Measurements from ENCODE around the gene C16orf89.
A peak's percentile ranks its signal among the peaks of the same experiment; 100 is the strongest.

C16orf89 gene

DNA sequence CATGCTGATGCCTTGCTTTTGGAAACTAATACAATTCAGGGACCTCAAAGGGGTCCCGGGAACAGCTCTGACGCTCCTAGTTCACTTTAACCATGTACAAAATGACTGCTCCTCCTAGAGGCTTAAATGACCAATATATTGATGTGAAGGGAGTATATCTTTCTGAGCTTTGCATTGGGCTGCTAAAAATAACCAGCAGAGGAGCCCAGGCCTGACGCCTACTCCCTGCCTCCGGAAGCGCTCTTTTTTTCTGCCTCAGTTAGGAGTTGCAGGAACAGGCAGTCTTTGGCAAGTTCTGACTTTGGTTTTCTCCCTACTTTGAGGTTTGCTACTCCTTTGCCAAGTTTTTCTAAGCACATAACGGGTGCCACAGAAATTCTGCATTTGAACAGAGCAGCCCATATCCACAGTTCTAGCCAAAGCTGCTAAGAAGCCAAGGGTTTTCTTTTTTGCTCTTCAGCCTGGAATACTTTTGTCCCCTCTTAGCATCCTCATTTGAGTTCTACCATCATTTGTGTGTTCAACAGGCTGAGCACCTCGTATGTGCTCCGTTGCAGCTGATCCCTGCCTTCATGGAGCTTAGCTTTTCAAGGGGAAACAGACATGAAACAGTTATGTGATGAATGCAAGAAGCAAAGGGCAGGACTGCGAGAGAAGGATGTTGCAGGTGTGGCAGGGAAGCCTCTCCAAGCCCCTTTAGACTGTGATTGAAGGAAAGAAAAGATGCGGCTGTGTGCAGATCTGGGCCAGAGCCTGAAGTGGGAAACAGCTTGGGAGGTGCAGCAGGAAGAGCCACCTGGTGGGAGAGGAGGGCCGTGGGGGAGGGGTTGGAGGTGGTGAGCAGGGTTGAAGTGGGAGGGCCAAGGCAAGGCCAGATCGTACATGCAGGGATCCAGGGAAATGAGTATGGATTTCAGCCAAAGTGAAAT lies 29.3 kb downstream of the C16orf89 start:
- intact Hi-C loops (cut with micrococcal nuclease), result no loop called here
- Mint-ChIP-seq H3K36me3 (ENCODE audit: low read depth) (peaks cover 19% of the 10 kb centered on the region), H3K4me3 (no peak overlapping the region), H3K27me3 (peaks cover 19% of the 10 kb centered on the region), H3K27ac (no peak overlapping the region), H3K9me3 (no peaks in the 10 kb centered on the region), H3K4me1 (ENCODE audit: low read depth) (peaks cover 47% of the 10 kb centered on the region)

DNA sequence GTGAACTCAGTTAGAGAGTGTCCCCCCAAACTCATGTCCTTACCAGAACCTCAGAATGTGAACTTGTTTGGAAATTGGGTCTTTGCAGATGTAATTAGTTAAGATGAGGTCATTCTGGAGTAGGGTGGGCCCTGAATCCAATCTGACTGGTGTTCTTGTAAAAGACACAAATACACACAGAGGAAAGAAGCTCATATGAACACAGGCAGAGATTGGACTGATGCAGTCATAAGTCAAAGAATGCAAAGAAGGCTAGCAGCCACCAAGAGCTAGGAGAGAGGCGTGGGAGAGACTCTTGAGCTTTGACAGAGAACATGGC lies 29.9 kb downstream of the C16orf89 start:
- H3K27ac Mint-ChIP-seq, result no peak overlapping the region
- H3K27me3 Mint-ChIP-seq, result peaks cover 12% of the 10 kb centered on the region
- intact Hi-C loops (cut with micrococcal nuclease), result no loop called here

DNA sequence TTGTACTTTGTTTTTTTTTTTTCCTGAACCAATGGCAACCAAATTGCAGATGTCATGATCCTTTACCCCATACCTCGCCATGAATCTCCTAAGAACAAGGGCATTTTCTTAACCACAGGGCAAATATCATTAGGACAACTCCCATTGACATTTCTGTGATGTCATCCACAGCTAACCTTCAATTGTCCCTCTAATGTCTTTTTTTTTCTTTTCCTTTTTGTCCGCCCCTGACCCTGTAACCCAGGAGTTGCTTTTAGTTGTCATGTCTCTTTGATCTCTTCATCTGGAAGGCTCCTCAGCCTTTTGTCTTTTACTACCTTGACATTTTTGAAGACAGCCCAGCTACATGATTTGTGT lies 31.6 kb downstream of the C16orf89 start:
- Mint-ChIP-seq H3K4me1 (ENCODE audit: low read depth) (peaks cover 70% of the 10 kb centered on the region), H3K36me3 (ENCODE audit: low read depth) (peaks cover 42% of the 10 kb centered on the region), H3K27ac (peak overlapping the region; percentile 82), H3K27me3 (peaks cover 3% of the 10 kb centered on the region), H3K4me3 (peak overlapping the region; percentile 85), H3K9me3 (no peaks in the 10 kb centered on the region)
- intact Hi-C loops (cut with micrococcal nuclease), result no loop called here

More for the DNA sequence above, 29.9 kb downstream of the C16orf89 start:
- Mint-ChIP-seq H3K36me3 (ENCODE audit: low read depth) (peaks cover 25% of the 10 kb centered on the region), H3K4me1 (ENCODE audit: low read depth) (peaks cover 53% of the 10 kb centered on the region), H3K9me3 (no peaks in the 10 kb centered on the region), H3K4me3 (no peak overlapping the region)

DNA sequence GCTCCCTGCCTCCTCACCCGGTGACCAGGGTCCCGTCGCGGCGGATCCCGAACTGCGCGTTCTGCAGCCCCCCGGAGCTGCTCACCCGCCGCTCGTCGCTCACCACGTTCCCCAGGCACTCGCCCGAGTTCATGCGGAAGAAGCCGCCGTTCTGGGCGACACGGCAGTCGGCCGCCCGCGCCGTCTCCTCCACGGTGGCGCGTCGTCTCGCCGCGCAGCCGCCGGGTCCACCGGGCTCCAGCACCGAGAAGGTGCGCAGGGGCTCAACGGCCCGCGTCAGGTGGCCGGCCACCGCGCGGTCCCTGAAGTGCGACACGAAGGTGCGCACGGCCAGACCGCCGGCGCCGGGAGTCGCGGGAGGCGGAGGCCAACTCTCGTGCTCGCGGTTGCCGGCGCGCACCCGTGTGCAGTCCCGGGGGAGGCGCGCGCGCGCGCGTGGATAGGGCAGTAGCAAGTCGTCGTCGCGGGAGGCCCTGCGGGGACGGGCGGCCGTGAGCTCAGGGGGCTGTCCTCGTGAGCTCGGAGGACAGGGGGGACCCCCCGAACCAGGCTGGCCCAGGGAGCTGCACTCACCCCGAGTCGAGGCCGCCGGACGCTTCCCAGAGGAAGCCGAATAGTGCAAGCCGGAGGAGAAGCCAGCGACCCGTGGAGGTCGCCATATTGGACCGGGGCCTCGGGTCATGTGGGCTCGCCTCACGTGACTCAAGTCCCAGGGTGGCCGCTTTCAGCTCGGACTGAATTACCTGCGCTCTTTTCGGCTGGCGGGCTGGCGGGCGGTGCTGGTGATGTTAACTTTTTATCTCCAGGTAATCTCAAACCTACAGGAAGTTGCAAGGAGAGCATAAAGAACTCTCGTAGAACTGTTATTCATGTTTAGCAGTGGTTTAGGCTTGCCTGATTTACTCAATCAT lies 32.2 kb downstream of the C16orf89 start, which contains the start of gene NAGPA:
NAGPA (minus strand) TSS at position 680 of the 911 bp plus-strand sequence; CDS start at position 659, 21 bp downstream.
- peaks cover 48% of the 10 kb centered on the region for H3K36me3 Mint-ChIP-seq (ENCODE audit: low read depth)
- peaks cover 76% of the 10 kb centered on the region for H3K4me1 Mint-ChIP-seq (ENCODE audit: low read depth)
- intact Hi-C loops (cut with micrococcal nuclease), result no loop called here
- H3K27me3 Mint-ChIP-seq, result peaks cover 3% of the 10 kb centered on the region
- peak within 1 kb of the TSS; percentile 82 for H3K27ac Mint-ChIP-seq
- H3K4me3 Mint-ChIP-seq, result peak within 1 kb of the TSS; percentile 85
- no peaks in the 10 kb centered on the region for H3K9me3 Mint-ChIP-seq

DNA sequence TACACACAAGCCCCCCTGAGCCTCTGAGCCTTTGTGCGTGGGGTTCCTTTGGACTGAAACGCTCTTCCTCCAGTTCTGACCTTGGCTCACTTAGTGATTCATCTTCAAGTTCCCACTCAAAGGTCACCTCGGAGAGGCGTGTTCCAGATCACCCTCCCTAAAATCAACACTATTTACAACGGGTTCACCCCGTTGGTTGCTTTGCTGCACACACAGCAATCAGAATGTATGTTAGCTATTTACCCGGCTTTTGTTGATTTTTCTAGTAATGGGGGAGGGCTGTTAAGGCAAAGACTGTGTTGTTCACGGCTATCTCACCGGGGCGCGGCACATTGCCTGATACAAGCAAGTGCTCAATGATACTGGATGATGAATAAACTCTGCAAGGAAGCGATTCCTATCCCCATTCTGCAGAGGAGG lies 33.0 kb downstream of the C16orf89 start:
- intact Hi-C loops (cut with micrococcal nuclease), result no loop called here
- H3K27ac Mint-ChIP-seq, result peak overlapping the region; percentile 82
- peaks cover 3% of the 10 kb centered on the region for H3K27me3 Mint-ChIP-seq
- peak overlapping the region; percentile 85 for H3K4me3 Mint-ChIP-seq
- no peaks in the 10 kb centered on the region for H3K9me3 Mint-ChIP-seq
- H3K36me3 Mint-ChIP-seq (ENCODE audit: low read depth), result peaks cover 56% of the 10 kb centered on the region
- peaks cover 82% of the 10 kb centered on the region for H3K4me1 Mint-ChIP-seq (ENCODE audit: low read depth)

DNA sequence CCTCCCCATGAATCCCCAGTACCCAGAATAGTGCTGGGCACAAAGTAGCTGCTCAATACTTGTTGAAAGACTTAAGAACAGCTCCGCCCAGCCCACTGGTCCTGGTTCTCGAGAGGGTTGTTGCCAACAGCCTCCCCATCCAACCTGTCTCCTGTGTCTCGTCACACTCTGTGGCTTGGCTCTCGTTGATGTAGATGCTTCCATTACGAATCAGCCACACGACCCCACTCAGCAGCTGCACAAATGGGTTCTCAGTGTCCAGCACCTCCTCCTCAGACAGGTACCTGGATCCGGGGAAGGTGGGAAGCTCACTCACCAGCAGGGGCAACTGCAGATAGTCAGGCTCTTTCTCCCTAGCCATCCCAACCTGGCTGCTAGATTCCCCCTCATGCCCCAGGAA lies 34.2 kb downstream of the C16orf89 start:
- Mint-ChIP-seq H3K9me3 (no peaks in the 10 kb centered on the region), H3K4me1 (ENCODE audit: low read depth) (peaks cover 83% of the 10 kb centered on the region), H3K27ac (peak overlapping the region; percentile 82), H3K4me3 (peak overlapping the region; percentile 63), H3K36me3 (ENCODE audit: low read depth) (peaks cover 68% of the 10 kb centered on the region), H3K27me3 (peaks cover 3% of the 10 kb centered on the region)
- intact Hi-C loops (cut with micrococcal nuclease), result no loop called here

DNA sequence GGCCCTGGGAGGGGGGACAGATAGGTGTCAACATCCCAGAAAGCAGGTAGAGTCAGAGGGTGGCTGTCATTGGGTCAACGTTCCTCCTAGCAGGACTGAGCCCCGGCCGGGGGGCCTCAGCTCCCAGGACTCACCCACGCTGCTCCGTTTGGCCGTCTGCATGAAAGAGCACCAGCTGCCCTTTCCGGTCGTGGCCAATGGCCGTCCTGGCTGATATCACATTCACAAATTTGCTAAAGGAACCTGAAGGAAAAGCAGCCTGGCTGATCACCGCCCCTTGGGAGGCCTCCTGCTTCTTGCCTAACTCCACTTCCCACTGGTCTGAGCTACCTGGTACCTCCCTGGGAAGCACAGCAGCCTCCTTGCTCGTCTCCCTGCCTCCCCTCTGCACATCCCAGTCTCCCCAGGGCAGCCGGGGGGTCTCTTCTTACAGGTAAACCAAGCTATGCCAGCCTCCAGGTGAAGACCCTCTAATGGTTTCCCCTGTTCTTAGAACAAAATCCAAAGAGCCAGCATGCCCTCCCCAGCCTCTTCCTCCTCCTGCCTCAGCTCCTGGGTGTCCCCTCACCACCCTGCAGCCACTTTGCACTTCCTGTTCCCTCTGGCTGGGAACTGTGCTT lies 35.4 kb downstream of the C16orf89 start:
- peak overlapping the region; percentile 82 for H3K27ac Mint-ChIP-seq
- intact Hi-C loops (cut with micrococcal nuclease), result no loop called here
- peaks cover under 1% of the 10 kb centered on the region for H3K27me3 Mint-ChIP-seq
- H3K4me3 Mint-ChIP-seq, result peak overlapping the region; percentile 58
- no peaks in the 10 kb centered on the region for H3K9me3 Mint-ChIP-seq
- H3K4me1 Mint-ChIP-seq (ENCODE audit: low read depth), result peaks cover 71% of the 10 kb centered on the region
- peaks cover 80% of the 10 kb centered on the region for H3K36me3 Mint-ChIP-seq (ENCODE audit: low read depth)

DNA sequence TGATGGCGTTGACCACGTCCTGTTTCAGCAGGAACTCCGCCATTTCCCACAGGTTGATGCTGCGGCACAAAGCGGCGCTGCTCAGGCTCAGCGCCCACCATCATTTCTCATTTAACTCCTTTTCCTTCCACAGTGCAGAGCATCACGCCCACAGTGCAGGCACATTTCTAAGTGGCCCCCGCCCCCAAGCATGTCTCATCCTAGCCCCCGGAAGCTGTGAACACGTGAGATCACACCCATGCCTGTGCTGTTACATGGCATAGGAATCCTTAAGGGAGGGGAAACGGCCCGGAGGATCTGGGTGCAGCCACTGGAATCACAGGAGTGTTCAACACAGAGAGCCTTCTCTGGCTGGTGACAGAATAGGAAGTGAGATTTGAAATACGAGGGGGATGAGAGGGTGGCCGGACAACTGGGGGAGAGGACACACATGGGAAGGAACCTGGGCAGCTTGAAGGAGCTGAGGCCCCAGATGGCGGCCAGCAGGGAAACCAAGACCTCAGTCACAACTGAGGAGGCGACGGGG lies 36.7 kb downstream of the C16orf89 start:
- H3K27me3 Mint-ChIP-seq, result no peaks in the 10 kb centered on the region
- intact Hi-C loops (cut with micrococcal nuclease), result no loop called here
- peak overlapping the region; percentile 64 for H3K27ac Mint-ChIP-seq
- H3K9me3 Mint-ChIP-seq, result no peaks in the 10 kb centered on the region
- H3K36me3 Mint-ChIP-seq (ENCODE audit: low read depth), result peaks cover 93% of the 10 kb centered on the region
- H3K4me1 Mint-ChIP-seq (ENCODE audit: low read depth), result peaks cover 64% of the 10 kb centered on the region
- peak overlapping the region; percentile 21 for H3K4me3 Mint-ChIP-seq

DNA sequence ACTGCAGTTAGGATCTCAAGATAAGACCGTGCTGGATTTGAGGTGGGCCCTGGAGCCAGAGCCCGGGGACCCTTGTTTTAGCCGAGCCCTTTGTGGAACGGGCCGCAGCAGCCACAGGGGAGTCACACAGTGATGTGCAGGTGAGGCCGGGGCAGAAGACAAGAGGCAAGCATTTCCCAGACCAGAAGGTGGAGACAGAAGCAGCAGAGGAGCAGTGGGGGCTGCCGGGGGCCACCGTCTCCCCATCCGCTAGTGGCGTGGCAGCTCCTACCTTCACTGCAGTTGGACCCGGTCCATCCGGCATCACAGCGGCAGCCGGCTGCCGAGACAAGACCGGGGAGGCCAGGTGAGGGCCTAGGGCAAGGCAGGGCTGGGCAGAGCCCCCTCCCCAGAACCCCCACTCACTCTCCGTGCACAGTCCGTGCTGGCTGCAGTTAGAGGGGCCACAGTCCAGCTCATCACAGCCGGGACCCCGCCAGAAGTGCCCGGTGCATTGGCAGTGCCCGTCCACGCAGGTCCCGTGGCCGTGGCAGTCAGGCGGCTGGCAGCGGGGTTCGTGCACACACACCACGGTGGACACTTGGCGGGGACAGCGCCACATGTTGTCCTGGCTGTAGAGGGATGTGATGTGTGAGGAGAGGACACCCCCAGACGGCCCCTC lies 38.1 kb downstream of the C16orf89 start:
- Mint-ChIP-seq H3K27ac (no peak overlapping the region), H3K4me1 (ENCODE audit: low read depth) (peaks cover 63% of the 10 kb centered on the region), H3K27me3 (no peaks in the 10 kb centered on the region), H3K4me3 (no peak overlapping the region), H3K9me3 (no peaks in the 10 kb centered on the region), H3K36me3 (ENCODE audit: low read depth) (peaks cover 86% of the 10 kb centered on the region)
- intact Hi-C loops (cut with micrococcal nuclease), result no loop called here

DNA sequence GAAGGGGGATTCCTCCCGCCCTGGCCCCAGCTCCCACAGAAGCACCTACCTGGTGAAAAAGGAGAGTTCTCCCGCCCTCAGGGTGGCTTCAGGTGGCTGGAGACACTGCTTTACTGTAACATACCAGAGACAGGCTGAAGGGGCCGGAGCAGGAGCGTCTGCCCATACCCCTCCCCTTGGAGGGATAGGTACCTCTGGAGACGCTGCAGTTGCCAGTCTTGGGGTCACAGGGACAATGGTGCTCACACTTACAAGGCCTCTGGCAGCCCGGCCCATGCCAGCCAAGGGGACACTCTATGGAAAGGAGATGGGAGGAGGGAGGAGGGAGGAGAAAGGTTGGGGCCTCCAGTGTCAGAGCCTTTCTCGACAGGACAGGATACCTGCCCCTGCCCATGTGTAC lies 38.7 kb downstream of the C16orf89 start:
- intact Hi-C loops (cut with micrococcal nuclease), result no loop called here
- peaks cover 80% of the 10 kb centered on the region for H3K36me3 Mint-ChIP-seq (ENCODE audit: low read depth)
- no peak overlapping the region for H3K27ac Mint-ChIP-seq
- no peak overlapping the region for H3K4me3 Mint-ChIP-seq
- H3K27me3 Mint-ChIP-seq, result no peaks in the 10 kb centered on the region
- no peaks in the 10 kb centered on the region for H3K9me3 Mint-ChIP-seq
- peaks cover 63% of the 10 kb centered on the region for H3K4me1 Mint-ChIP-seq (ENCODE audit: low read depth)

DNA sequence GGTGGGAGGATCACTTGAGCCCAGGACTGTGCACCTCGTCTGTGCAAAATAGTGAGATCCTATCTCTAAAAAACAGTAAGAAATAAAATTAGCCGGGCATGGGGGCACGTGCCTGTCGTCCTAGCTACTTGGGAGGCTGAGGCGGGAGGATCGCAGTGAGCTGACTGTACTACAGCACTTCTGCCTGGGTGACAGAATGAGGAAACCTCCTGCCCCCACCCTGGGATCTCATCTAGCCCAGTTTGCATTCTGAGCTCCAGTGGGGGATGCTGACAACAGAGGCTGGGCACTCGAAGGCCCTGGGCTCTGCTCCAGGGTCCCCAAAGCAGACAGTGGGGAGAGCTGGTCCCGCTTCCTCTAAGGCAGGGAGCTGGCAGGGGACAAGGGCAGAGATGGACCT lies 39.1 kb downstream of the C16orf89 start:
- Mint-ChIP-seq H3K36me3 (ENCODE audit: low read depth) (peaks cover 76% of the 10 kb centered on the region), H3K4me3 (no peak overlapping the region), H3K4me1 (ENCODE audit: low read depth) (peaks cover 63% of the 10 kb centered on the region), H3K9me3 (no peaks in the 10 kb centered on the region), H3K27me3 (peaks cover 1% of the 10 kb centered on the region), H3K27ac (no peak overlapping the region)
- intact Hi-C loops (cut with micrococcal nuclease), result no loop called here

DNA sequence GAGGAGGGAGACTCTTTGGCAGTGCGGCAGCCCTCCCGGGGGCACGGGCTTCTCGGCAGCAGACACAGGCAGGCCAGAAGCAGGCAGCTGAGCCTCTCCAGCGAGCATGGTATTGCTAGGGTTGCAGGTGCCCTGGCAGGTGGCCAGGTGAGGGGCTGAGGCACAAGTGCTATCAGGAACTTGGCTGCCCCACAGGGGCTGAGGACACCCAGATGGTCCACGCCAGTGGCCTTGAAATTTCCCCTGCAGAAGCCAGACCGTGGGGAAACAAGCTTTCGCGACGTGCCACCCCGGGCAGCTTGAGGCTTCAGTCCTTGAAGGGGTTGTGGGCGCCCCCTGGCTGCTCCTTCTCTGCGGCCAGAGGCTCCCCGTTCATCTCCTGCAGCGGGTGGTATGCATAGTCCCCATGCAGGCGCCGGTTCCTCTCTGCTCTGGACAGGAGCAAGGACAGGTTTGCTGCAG lies 40.6 kb downstream of the C16orf89 start:
- no peaks in the 10 kb centered on the region for H3K9me3 Mint-ChIP-seq
- no peak overlapping the region for H3K4me3 Mint-ChIP-seq
- peaks cover 62% of the 10 kb centered on the region for H3K4me1 Mint-ChIP-seq (ENCODE audit: low read depth)
- intact Hi-C loops (cut with micrococcal nuclease), result no loop called here
- H3K36me3 Mint-ChIP-seq (ENCODE audit: low read depth), result peaks cover 62% of the 10 kb centered on the region
- H3K27ac Mint-ChIP-seq, result peak overlapping the region; percentile 30
- H3K27me3 Mint-ChIP-seq, result peaks cover 1% of the 10 kb centered on the region

DNA sequence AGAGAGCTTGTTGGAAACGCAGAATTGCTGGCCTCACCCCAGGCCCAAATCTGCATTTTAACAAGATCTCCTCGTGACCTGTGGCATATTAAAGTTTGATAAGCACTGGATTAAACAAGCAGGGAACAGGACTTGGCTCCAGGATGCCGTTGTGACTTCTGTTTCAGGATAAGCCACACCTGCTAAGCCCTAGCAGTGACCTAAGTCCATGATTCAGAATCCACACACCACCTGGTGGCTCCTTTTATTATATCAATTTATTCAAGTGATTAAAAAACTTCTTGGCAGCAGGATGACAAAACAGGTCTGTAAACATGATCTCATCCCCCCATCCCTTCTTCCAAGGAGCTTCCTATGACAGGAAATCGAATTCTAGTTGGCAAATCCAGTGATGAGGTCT lies 41.1 kb downstream of the C16orf89 start:
- Mint-ChIP-seq H3K36me3 (ENCODE audit: low read depth) (peaks cover 56% of the 10 kb centered on the region), H3K27me3 (peaks cover 1% of the 10 kb centered on the region), H3K27ac (no peak overlapping the region), H3K9me3 (no peaks in the 10 kb centered on the region), H3K4me1 (ENCODE audit: low read depth) (peaks cover 57% of the 10 kb centered on the region), H3K4me3 (no peak overlapping the region)
- intact Hi-C loops (cut with micrococcal nuclease), result no loop called here
